ENCODE measurements around the gene TUBB6. TPM values are rescaled to one million over a fixed set of nuclear protein-coding genes. Genes with fewer than 3 reads are reported as not detected.

The TUBB6 gene
- total and polyA plus RNA-seq, 2 of the 13 experiments (the other 11 are each of a cell fraction or from before 2014, with no cell fraction given): 9.9 to 28.6 TPM

DNA sequence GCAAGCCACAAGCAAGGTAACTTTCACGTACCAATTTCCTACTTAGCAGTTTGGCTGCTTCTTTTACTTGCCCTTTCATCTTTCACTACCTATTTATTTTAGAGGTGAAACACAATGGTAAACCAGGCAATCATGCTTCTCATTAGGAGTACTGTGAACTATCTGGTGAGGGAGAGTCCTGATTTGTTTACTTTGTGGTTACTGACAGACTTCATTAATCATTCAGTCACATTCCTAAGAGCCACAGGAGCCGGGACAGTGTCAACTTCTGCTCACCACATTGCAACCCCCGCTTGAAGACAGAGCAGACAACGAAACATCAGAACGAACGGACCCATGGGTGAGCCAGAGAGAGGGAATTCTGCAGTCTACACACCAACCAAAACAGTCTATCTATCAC lies 28.8 kb downstream of the TUBB6 start (continued):
- TF ChIP-seq GATAD1 (CRISPR knock-in tag; IDR thresholded peaks at IDR 0.05): no peak
- no peak for TF ChIP-seq ZNF776 (CRISPR knock-in tag; IDR thresholded peaks at IDR 0.05)
- TF ChIP-seq U2AF2 (IDR thresholded peaks at IDR 0.05; ENCODE audit: low read depth, low read length): no peak
- no peak for TF ChIP-seq DNMT3B (CRISPR knock-in tag; conservative IDR thresholded peaks at IDR 0.05)
- TF ChIP-seq NR2F1 (CRISPR knock-in tag; IDR thresholded peaks at IDR 0.05): no peak
- no peak for TF ChIP-seq ARID2 (CRISPR knock-in tag; IDR thresholded peaks at IDR 0.05; ENCODE audit: borderline replicate concordance)
- TF ChIP-seq ZKSCAN8 (CRISPR knock-in tag; IDR thresholded peaks at IDR 0.05; ENCODE audit: borderline replicate concordance): no peak
- no peak; the same call in 1 of the 2 replicates for TF ChIP-seq HNF4G (IDR thresholded peaks at IDR 0.05; ENCODE audit: borderline replicate concordance, low read depth, low read length)
- TF ChIP-seq HNF4G (CRISPR knock-in tag; IDR thresholded peaks at IDR 0.05; ENCODE audit: borderline replicate concordance, low read depth): no peak
- TF ChIP-seq, protein P1, sequence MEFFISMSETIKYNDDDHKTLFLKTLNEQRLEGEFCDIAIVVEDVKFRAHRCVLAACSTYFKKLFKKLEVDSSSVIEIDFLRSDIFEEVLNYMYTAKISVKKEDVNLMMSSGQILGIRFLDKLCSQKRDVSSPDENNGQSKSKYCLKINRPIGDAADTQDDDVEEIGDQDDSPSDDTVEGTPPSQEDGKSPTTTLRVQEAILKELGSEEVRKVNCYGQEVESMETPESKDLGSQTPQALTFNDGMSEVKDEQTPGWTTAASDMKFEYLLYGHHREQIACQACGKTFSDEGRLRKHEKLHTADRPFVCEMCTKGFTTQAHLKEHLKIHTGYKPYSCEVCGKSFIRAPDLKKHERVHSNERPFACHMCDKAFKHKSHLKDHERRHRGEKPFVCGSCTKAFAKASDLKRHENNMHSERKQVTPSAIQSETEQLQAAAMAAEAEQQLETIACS (CRISPR knock-in tag; IDR thresholded peaks at IDR 0.05): no peak
- TF ChIP-seq ZBTB21 (CRISPR knock-in tag; IDR thresholded peaks at IDR 0.05): no peak
- TF ChIP-seq, protein P2, sequence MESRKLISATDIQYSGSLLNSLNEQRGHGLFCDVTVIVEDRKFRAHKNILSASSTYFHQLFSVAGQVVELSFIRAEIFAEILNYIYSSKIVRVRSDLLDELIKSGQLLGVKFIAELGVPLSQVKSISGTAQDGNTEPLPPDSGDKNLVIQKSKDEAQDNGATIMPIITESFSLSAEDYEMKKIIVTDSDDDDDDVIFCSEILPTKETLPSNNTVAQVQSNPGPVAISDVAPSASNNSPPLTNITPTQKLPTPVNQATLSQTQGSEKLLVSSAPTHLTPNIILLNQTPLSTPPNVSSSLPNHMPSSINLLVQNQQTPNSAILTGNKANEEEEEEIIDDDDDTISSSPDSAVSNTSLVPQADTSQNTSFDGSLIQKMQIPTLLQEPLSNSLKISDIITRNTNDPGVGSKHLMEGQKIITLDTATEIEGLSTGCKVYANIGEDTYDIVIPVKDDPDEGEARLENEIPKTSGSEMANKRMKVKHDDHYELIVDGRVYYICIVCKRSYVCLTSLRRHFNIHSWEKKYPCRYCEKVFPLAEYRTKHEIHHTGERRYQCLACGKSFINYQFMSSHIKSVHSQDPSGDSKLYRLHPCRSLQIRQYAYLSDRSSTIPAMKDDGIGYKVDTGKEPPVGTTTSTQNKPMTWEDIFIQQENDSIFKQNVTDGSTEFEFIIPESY (CRISPR knock-in tag; IDR thresholded peaks at IDR 0.05): no peak
- TF ChIP-seq, protein P3, sequence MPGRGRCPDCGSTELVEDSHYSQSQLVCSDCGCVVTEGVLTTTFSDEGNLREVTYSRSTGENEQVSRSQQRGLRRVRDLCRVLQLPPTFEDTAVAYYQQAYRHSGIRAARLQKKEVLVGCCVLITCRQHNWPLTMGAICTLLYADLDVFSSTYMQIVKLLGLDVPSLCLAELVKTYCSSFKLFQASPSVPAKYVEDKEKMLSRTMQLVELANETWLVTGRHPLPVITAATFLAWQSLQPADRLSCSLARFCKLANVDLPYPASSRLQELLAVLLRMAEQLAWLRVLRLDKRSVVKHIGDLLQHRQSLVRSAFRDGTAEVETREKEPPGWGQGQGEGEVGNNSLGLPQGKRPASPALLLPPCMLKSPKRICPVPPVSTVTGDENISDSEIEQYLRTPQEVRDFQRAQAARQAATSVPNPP (CRISPR knock-in tag; IDR thresholded peaks at IDR 0.05): no peak
- no peak for TF ChIP-seq SRF (IDR thresholded peaks at IDR 0.05; ENCODE audit: low read depth, low read length)
- 0 out of 2 replicates have a peak, but pooled peaks have one; percentile 18 for TF ChIP-seq FOXP1 (IDR thresholded peaks at IDR 0.05)
- TF ChIP-seq FOXP1 (CRISPR knock-in tag; IDR thresholded peaks at IDR 0.05): 0 out of 2 replicates have a peak, but pooled peaks have one; percentile 56
- TF ChIP-seq KMT2B (CRISPR knock-in tag; IDR thresholded peaks at IDR 0.05): no peak
- no peak for TF ChIP-seq KDM6A (CRISPR knock-in tag; IDR thresholded peaks at IDR 0.05; ENCODE audit: low read depth)
- TF ChIP-seq JARID2 (CRISPR knock-in tag; IDR thresholded peaks at IDR 0.05; ENCODE audit: insufficient replicate concordance): no peak
- no peak for TF ChIP-seq HIVEP1 (CRISPR knock-in tag; IDR thresholded peaks at IDR 0.05)
- no peak for TF ChIP-seq ZNF761 (CRISPR knock-in tag; conservative IDR thresholded peaks at IDR 0.05)
- TF ChIP-seq EP300 (IDR thresholded peaks at IDR 0.05; ENCODE audit: low read depth in 2 of 2, low read length in 2 of 2): peak in 1 of 2 experiments; percentile 45; a peak in 1 of 4 replicates
- peak; percentile 34; the same call in 1 of the 2 replicates for TF ChIP-seq EP300 (CRISPR knock-in tag; IDR thresholded peaks at IDR 0.05; ENCODE audit: borderline replicate concordance)
- TF ChIP-seq NFYB (CRISPR knock-in tag; IDR thresholded peaks at IDR 0.05): no peak
- TF ChIP-seq, protein P4, sequence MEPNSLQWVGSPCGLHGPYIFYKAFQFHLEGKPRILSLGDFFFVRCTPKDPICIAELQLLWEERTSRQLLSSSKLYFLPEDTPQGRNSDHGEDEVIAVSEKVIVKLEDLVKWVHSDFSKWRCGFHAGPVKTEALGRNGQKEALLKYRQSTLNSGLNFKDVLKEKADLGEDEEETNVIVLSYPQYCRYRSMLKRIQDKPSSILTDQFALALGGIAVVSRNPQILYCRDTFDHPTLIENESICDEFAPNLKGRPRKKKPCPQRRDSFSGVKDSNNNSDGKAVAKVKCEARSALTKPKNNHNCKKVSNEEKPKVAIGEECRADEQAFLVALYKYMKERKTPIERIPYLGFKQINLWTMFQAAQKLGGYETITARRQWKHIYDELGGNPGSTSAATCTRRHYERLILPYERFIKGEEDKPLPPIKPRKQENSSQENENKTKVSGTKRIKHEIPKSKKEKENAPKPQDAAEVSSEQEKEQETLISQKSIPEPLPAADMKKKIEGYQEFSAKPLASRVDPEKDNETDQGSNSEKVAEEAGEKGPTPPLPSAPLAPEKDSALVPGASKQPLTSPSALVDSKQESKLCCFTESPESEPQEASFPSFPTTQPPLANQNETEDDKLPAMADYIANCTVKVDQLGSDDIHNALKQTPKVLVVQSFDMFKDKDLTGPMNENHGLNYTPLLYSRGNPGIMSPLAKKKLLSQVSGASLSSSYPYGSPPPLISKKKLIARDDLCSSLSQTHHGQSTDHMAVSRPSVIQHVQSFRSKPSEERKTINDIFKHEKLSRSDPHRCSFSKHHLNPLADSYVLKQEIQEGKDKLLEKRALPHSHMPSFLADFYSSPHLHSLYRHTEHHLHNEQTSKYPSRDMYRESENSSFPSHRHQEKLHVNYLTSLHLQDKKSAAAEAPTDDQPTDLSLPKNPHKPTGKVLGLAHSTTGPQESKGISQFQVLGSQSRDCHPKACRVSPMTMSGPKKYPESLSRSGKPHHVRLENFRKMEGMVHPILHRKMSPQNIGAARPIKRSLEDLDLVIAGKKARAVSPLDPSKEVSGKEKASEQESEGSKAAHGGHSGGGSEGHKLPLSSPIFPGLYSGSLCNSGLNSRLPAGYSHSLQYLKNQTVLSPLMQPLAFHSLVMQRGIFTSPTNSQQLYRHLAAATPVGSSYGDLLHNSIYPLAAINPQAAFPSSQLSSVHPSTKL (CRISPR knock-in tag; IDR thresholded peaks at IDR 0.05): peak; percentile 22; the same call in 1 of the 2 replicates

All from HepG2 (cell line).